ENCODE measurements around the gene TKTL1. TPM values are rescaled to one million over a fixed set of nuclear protein-coding genes. Genes with fewer than 3 reads are reported as not detected.
A peak's percentile ranks its signal among the peaks of the same experiment; 100 is the strongest.

Gene TKTL1
- total RNA-seq, 3 donors from 2014 or later (not counting 1 experiment from before 2014, with no cell fraction given): 17.1 to 42.8 (median 28.8) TPM

GRCh38 chrX:154371789-154372300 lies 76.2 kb downstream of the TKTL1 start:
- peak overlapping the region; percentile 59 for H3K4me3 ChIP-seq (ENCODE audit: low read length)
- peaks cover 15% of the 10 kb centered on the region for H3K36me3 ChIP-seq (ENCODE audit: control insufficient read depth, insufficient read depth, low read length)
- H3K27ac ChIP-seq (ENCODE audit: low read length): peak overlapping the region; percentile 79
- no peaks in the 10 kb centered on the region for H3K9me3 ChIP-seq (ENCODE audit: control insufficient read depth, insufficient read depth, low read length)
- Mint-ChIP-seq H3K36me3 (no peaks in the 10 kb centered on the region), H3K4me1 (peaks cover 19 to 24% of the 10 kb centered on the region in 2 donors), H3K27me3 (ENCODE audit: low read depth in 2 of 2) (no peaks in the 10 kb centered on the region), H3K4me3 (peak overlapping the region; percentile 93), H3K9me3 (no peaks in the 10 kb centered on the region), H3K27ac (peak overlapping the region; percentile 95 to 97)
- ATAC-seq (no peak), DNase-seq (no peak)
- H3K27me3 ChIP-seq (ENCODE audit: control insufficient read depth, insufficient read depth, low read length): no peaks in the 10 kb centered on the region
- WGBS (ENCODE audit: insufficient coverage): 6% methylated on average over 43 of the region's 43 CpGs
- no peak for TF ChIP-seq CTCF (IDR thresholded peaks at IDR 0.05)
- intact Hi-C loops (cut with micrococcal nuclease): loop anchor here (2.0 to 10.0 kb wide), 2 partner anchors 277 to 401 kb away; partner anchors contain the start of genes HCFC1 and MECP2
- peaks cover 57% of the 10 kb centered on the region for H3K4me1 ChIP-seq (ENCODE audit: control insufficient read depth, insufficient read depth, low read length)

GRCh38 chrX:154372612-154373022 lies 77.0 kb downstream of the TKTL1 start:
- Histone ChIP-seq H3K27ac (ENCODE audit: low read length) (peak overlapping the region; percentile 79), H3K36me3 (ENCODE audit: control insufficient read depth, insufficient read depth, low read length) (peaks cover 7% of the 10 kb centered on the region), H3K4me1 (ENCODE audit: control insufficient read depth, insufficient read depth, low read length) (peaks cover 56% of the 10 kb centered on the region), H3K27me3 (ENCODE audit: control insufficient read depth, insufficient read depth, low read length) (no peaks in the 10 kb centered on the region), H3K9me3 (ENCODE audit: control insufficient read depth, insufficient read depth, low read length) (no peaks in the 10 kb centered on the region), H3K4me3 (ENCODE audit: low read length) (peak overlapping the region; percentile 59)
- intact Hi-C loops (cut with micrococcal nuclease): loop anchor here (2.0 to 10.0 kb wide), 2 partner anchors 278 to 402 kb away; partner anchors contain the start of genes HCFC1 and MECP2
- no peaks in the 10 kb centered on the region for H3K9me3 Mint-ChIP-seq
- 8% methylated on average over 2 of the region's 5 CpGs for WGBS (ENCODE audit: insufficient coverage)
- peak overlapping the region; percentile 93 for H3K4me3 Mint-ChIP-seq
- ATAC-seq (peak; percentile 32 to 39 (median 38)), DNase-seq (peak; percentile 52 to 71)
- H3K4me1 Mint-ChIP-seq: peaks cover 19 to 24% of the 10 kb centered on the region in 2 donors
- H3K27me3 Mint-ChIP-seq (ENCODE audit: low read depth in 2 of 2): no peaks in the 10 kb centered on the region
- H3K36me3 Mint-ChIP-seq: no peaks in the 10 kb centered on the region
- peak overlapping the region; percentile 95 to 97 for H3K27ac Mint-ChIP-seq
- TF ChIP-seq CTCF (IDR thresholded peaks at IDR 0.05): no peak

- Histone ChIP-seq H3K4me1 (ENCODE audit: control insufficient read depth, insufficient read depth, low read length) (peaks cover 52% of the 10 kb centered on the region), H3K27me3 (ENCODE audit: control insufficient read depth, insufficient read depth, low read length) (no peaks in the 10 kb centered on the region), H3K36me3 (ENCODE audit: control insufficient read depth, insufficient read depth, low read length) (no peaks in the 10 kb centered on the region), H3K4me3 (ENCODE audit: low read length) (peak overlapping the region; percentile 34), H3K9me3 (ENCODE audit: control insufficient read depth, insufficient read depth, low read length) (no peaks in the 10 kb centered on the region), H3K27ac (ENCODE audit: low read length) (peak overlapping the region; percentile 63)
- H3K9me3 Mint-ChIP-seq: no peaks in the 10 kb centered on the region
- peak overlapping the region; percentile 95 to 97 for H3K27ac Mint-ChIP-seq
- peaks cover 12 to 16% of the 10 kb centered on the region in 2 donors for H3K4me1 Mint-ChIP-seq
- H3K27me3 Mint-ChIP-seq (ENCODE audit: low read depth in 2 of 2): no peaks in the 10 kb centered on the region
- ATAC-seq (no peak), DNase-seq (peak in 1 of 2 donors; percentile 63)
- 22% methylated on average over 16 of the region's 23 CpGs for WGBS (ENCODE audit: insufficient coverage)
- no peaks in the 10 kb centered on the region for H3K36me3 Mint-ChIP-seq
- H3K4me3 Mint-ChIP-seq: peak overlapping the region; percentile 76
- intact Hi-C loops (cut with micrococcal nuclease): loop anchor here (2.0 to 10.0 kb wide), 2 partner anchors 279 to 403 kb away; partner anchors contain the start of genes HCFC1 and MECP2
- peak; percentile 14 for TF ChIP-seq CTCF (IDR thresholded peaks at IDR 0.05)
These were observed 78.0 kb downstream of the TKTL1 start for GRCh38 chrX:154373340-154374306.

Measured in natural killer cell (primary cell).